DOHH2 (cell line): Measurements from ENCODE around the gene DHRS2.

Source experiments
- CTCF ChIP-seq: fragments of 200-600 bp; sonication (generic); IDR thresholded peaks from one replicate; pipeline ENCODE4 v1.5.1; 2014; ENCODE audit warnings: antibody characterized with exemption, mild to moderate bottlenecking, low read depth, low read length; ENCODE audit not compliant: poor library complexity, severe bottlenecking
- EZH2phosphoT487 ChIP-seq: fragments of 200-600 bp; sonication (generic); IDR thresholded peaks from 2 replicates; pipeline ENCODE4 v1.6.1; 2017; ENCODE audit warnings: borderline replicate concordance, mild to moderate bottlenecking, antibody characterized with exemption, low read length, moderate library complexity, mixed read lengths

GRCh38 chr14:23629832-23630396, 6.2 kb upstream of the DHRS2 start:
- TF ChIP-seq CTCF = no peak
- TF ChIP-seq EZH2phosphoT487 = no peak
